Liver (tissue), 9 donors: ENCODE measurements around the gene GNA15. TPM values are rescaled to one million over a fixed set of nuclear protein-coding genes. Genes with fewer than 3 reads are reported as not detected.

Source experiments
- DNase-seq: peaks from one replicate; pipeline ENCODE4 v3.0.0-alpha.2; 2017; ENCODE audit warnings: low spot score
- H3K27ac ChIP-seq, 2 donors: one replicate each; pipeline ENCODE4 v1.7.0; 2013; ENCODE audit warnings: inconsistent platforms in 2 of 2, low read length in 2 of 2, control low read depth in 1 of 2, low read depth in 1 of 2, mild to moderate bottlenecking in 1 of 2
- H3K27me3 ChIP-seq, 4 donors: one replicate each; pipeline versions ENCODE4 v1.6.1 to v1.7.0; 2013; ENCODE audit warnings: low read length in 3 of 4, inconsistent platforms in 1 of 4, mild to moderate bottlenecking in 1 of 4, moderate library complexity in 1 of 4; ENCODE audit not compliant: control insufficient read depth in 4 of 4, insufficient read depth in 4 of 4
- H3K36me3 ChIP-seq, 4 donors: one replicate each; pipeline versions ENCODE4 v1.6.1 to v1.7.0; 2013; ENCODE audit warnings: low read length in 3 of 4, mild to moderate bottlenecking in 3 of 4, low read depth in 1 of 4, moderate library complexity in 1 of 4; ENCODE audit not compliant: control insufficient read depth in 4 of 4, insufficient read depth in 3 of 4
- H3K4me1 ChIP-seq, 4 donors: one replicate each; pipeline versions ENCODE4 v1.6.1 to v1.7.0; 2013; ENCODE audit warnings: low read length in 3 of 4, mild to moderate bottlenecking in 3 of 4, moderate library complexity in 1 of 4; ENCODE audit not compliant: control insufficient read depth in 4 of 4, insufficient read depth in 4 of 4
- H3K4me3 ChIP-seq, 3 donors: one replicate each; pipeline versions ENCODE4 v1.6.1 to v1.7.0; 2013; ENCODE audit warnings: low read length in 3 of 3, control low read depth in 1 of 3, low read depth in 1 of 3, mild to moderate bottlenecking in 1 of 3
- H3K9ac ChIP-seq, 2 donors: one replicate each; pipeline ENCODE4 v1.7.0; 2013; ENCODE audit warnings: low read length in 2 of 2, mild to moderate bottlenecking in 2 of 2, moderate library complexity in 2 of 2, control low read depth in 1 of 2, low read depth in 1 of 2
- H3K9me3 ChIP-seq, 4 donors: one replicate each; pipeline versions ENCODE4 v1.6.1 to v1.7.0; 2013; ENCODE audit warnings: low read length in 3 of 4; ENCODE audit not compliant: control insufficient read depth in 4 of 4
- EGR1 ChIP-seq, 2 donors: IDR thresholded peaks; 2 replicates each; pipeline ENCODE4 v1.6.1; 2016 to 2018; ENCODE audit warnings: antibody characterized with exemption in 2 of 2, low read depth in 2 of 2
- FOXA1 ChIP-seq: IDR thresholded peaks from 2 replicates; pipeline ENCODE4 v1.6.1; 2016; ENCODE audit warnings: antibody characterized with exemption
- FOXA2 ChIP-seq: IDR thresholded peaks from 2 replicates; pipeline ENCODE4 v1.6.1; 2016; ENCODE audit warnings: antibody characterized with exemption
- GABPA ChIP-seq, 2 donors: IDR thresholded peaks in 1 of 2; conservative IDR thresholded peaks in 1 of 2; 2 replicates each; pipeline ENCODE4 v1.6.1; 2016; ENCODE audit warnings: antibody characterized with exemption in 2 of 2, mild to moderate bottlenecking in 1 of 2, moderate library complexity in 1 of 2
- HNF4A ChIP-seq, 2 donors: conservative IDR thresholded peaks; 2 replicates each; pipeline ENCODE4 v1.6.1; 2016; ENCODE audit warnings: antibody characterized with exemption in 2 of 2, mild to moderate bottlenecking in 2 of 2
- HNF4G ChIP-seq: IDR thresholded peaks from 2 replicates; pipeline ENCODE4 v1.6.1; 2016; ENCODE audit warnings: antibody characterized with exemption
- NR2F2 ChIP-seq: IDR thresholded peaks from 2 replicates; pipeline ENCODE4 v1.6.1; 2016; ENCODE audit warnings: antibody characterized with exemption
- RXRA ChIP-seq, 2 donors: IDR thresholded peaks; 2 replicates each; pipeline ENCODE4 v1.6.1; 2017 to 2018; ENCODE audit warnings: antibody characterized with exemption in 2 of 2, mild to moderate bottlenecking in 1 of 2
- SP1 ChIP-seq: IDR thresholded peaks from 2 replicates; pipeline ENCODE4 v1.6.1; 2018; ENCODE audit warnings: antibody characterized with exemption, mild to moderate bottlenecking
- TAF1 ChIP-seq: conservative IDR thresholded peaks from 2 replicates; pipeline ENCODE4 v1.6.1; 2016; ENCODE audit warnings: antibody characterized with exemption, mild to moderate bottlenecking
- YY1 ChIP-seq: IDR thresholded peaks from 2 replicates; pipeline ENCODE4 v1.6.1; 2016; ENCODE audit warnings: antibody characterized with exemption, mild to moderate bottlenecking
- WGBS: extraction: QIAGEN DNeasy Blood & Tissue Kit; methylation state at CpG from one replicate; pipeline ENCODE4 v1.1.7; 2013; 5-methylcytosine and 5-hydroxymethylcytosine counted together
- polyA plus RNA-seq, 2 donors: library from polyadenylated mRNA; stranded (reverse) in 1 of 2; unstranded in 1 of 2; fragments of 200-250 nt in 1 of 2; fragments of >200 nt in 1 of 2; fragmentation: Nextera tagmentation in 1 of 2; extraction: Ambion mirVana in 1 of 2; gene quantifications; one replicate each; pipeline versions ENCODE4 v1.2.1 to v1.2.3, GENCODE V29; 2013 to 2015
- total RNA-seq, 2 donors: library from RNA; depleted of rRNA; stranded (reverse); fragments of >200 nt; gene quantifications; one replicate each; pipeline ENCODE4 v1.2.3, GENCODE V29; 2014
- TF ChIP-seq, protein P1 (sequence below): IDR thresholded peaks from 2 replicates; pipeline ENCODE4 v1.6.1; 2016; ENCODE audit warnings: antibody characterized with exemption
- TF ChIP-seq, protein P2 (sequence below): IDR thresholded peaks from 2 replicates; pipeline ENCODE4 v1.6.1; 2016; ENCODE audit warnings: antibody characterized with exemption, mild to moderate bottlenecking
- TF ChIP-seq, protein P3 (sequence below): IDR thresholded peaks from 2 replicates; pipeline ENCODE4 v1.6.1; 2016; ENCODE audit warnings: antibody characterized with exemption
- TF ChIP-seq, protein P4 (sequence below): IDR thresholded peaks from 2 replicates; pipeline ENCODE4 v1.6.1; 2016; ENCODE audit warnings: antibody characterized with exemption
- donor health status: healthy.
- donor health status: healthy.
- donor health status: healthy.
- donor health status: healthy.
- donor health status: healthy.

The GNA15 gene
- total and polyA plus RNA-seq, 4 donors = 0.11 to 10.4 (median 1.4) TPM

DNA sequence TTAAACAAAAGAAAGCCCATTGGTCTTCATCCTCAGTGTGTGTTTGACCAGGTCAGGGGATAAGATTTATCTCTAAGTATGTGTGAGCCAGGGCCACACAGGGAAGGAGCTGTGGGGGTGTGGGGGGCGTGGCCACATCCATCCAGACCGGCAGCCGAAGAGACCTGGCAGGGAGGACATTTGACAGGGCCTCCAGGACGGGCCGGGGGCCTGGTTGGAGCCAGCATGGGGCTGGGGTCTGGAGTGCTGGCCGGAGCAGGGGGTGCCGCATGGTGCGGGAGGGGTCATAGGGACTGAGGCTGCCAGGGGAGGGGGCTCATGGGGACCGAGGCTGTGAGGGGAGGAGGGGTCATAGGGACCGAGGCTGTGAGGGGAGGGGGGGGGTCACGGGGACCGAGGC, 20.4 kb upstream of the GNA15 start:
- H3K9ac ChIP-seq = no peak overlapping the region
- no peaks in the 10 kb centered on the region for H3K27me3 ChIP-seq
- TF ChIP-seq, protein P1, sequence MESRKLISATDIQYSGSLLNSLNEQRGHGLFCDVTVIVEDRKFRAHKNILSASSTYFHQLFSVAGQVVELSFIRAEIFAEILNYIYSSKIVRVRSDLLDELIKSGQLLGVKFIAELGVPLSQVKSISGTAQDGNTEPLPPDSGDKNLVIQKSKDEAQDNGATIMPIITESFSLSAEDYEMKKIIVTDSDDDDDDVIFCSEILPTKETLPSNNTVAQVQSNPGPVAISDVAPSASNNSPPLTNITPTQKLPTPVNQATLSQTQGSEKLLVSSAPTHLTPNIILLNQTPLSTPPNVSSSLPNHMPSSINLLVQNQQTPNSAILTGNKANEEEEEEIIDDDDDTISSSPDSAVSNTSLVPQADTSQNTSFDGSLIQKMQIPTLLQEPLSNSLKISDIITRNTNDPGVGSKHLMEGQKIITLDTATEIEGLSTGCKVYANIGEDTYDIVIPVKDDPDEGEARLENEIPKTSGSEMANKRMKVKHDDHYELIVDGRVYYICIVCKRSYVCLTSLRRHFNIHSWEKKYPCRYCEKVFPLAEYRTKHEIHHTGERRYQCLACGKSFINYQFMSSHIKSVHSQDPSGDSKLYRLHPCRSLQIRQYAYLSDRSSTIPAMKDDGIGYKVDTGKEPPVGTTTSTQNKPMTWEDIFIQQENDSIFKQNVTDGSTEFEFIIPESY = no peak
- no peak for TF ChIP-seq HNF4A (conservative IDR thresholded peaks at IDR 0.05)
- no peak overlapping the region for H3K4me3 ChIP-seq
- H3K36me3 ChIP-seq = peaks cover 2 to 41% (median 4%) of the 10 kb centered on the region in 4 donors
- no peaks in the 10 kb centered on the region for H3K9me3 ChIP-seq
- no peak for DNase-seq
- H3K27ac ChIP-seq = no peak overlapping the region
- no peaks in the 10 kb centered on the region for H3K4me1 ChIP-seq
- 88% methylated on average over 12 of the region's 12 CpGs for WGBS

DNA sequence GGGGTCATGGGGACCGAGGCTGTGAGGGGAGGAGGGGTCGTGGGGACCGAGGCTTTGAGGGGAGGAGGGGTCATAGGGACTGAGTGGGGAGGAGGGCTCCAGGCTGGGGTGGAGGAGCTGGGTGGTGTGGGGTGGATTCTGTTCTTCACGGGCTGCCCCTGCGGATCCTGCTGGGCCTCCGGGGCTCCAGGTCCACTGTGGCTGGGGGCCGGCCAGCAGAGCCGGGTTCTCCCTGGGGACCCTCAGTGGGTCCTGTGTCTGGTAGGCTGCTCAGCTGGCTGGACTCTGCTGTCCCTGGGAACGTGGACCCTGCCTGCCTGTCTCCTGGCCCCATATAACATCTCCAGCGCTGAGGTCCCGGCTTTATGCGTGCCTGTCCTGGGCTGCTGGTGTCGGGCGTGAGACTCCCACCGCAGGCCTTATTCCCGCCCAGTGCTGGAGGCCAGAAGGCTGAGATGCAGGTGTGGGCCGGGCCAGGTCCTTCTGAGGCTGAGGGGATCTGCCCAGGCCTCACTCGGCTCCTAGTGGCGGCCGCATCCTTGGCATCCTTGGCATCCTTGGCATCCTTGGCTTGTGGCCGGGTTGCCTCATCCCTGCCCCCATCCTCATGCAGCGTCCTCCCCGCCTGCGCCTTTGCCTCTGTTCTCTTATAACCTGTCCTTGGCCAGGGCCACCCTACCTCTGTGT, 19.8 kb upstream of the GNA15 start:
- Histone ChIP-seq H3K4me3 (no peak overlapping the region), H3K9ac (no peak overlapping the region), H3K36me3 (peaks cover 2 to 41% (median 4%) of the 10 kb centered on the region in 4 donors), H3K4me1 (no peaks in the 10 kb centered on the region), H3K9me3 (no peaks in the 10 kb centered on the region), H3K27ac (no peak overlapping the region), H3K27me3 (no peaks in the 10 kb centered on the region)
- WGBS = 94% methylated on average over 24 of the region's 24 CpGs
- TF ChIP-seq FOXA2 (no peak), HNF4G (no peak), RXRA (IDR thresholded peaks at IDR 0.05) (no peak), FOXA1 (no peak), YY1 (no peak), GABPA (IDR thresholded peaks at IDR 0.05 in 1 of 2, conservative IDR thresholded peaks at IDR 0.05 in 1 of 2) (no peak), SP1 (no peak), TAF1 (no peak), NR2F2 (no peak), EGR1 (IDR thresholded peaks at IDR 0.05; ENCODE audit: low read depth in 2 of 2) (no peak)
- TF ChIP-seq, protein P1 = no peak
- TF ChIP-seq, protein P2, sequence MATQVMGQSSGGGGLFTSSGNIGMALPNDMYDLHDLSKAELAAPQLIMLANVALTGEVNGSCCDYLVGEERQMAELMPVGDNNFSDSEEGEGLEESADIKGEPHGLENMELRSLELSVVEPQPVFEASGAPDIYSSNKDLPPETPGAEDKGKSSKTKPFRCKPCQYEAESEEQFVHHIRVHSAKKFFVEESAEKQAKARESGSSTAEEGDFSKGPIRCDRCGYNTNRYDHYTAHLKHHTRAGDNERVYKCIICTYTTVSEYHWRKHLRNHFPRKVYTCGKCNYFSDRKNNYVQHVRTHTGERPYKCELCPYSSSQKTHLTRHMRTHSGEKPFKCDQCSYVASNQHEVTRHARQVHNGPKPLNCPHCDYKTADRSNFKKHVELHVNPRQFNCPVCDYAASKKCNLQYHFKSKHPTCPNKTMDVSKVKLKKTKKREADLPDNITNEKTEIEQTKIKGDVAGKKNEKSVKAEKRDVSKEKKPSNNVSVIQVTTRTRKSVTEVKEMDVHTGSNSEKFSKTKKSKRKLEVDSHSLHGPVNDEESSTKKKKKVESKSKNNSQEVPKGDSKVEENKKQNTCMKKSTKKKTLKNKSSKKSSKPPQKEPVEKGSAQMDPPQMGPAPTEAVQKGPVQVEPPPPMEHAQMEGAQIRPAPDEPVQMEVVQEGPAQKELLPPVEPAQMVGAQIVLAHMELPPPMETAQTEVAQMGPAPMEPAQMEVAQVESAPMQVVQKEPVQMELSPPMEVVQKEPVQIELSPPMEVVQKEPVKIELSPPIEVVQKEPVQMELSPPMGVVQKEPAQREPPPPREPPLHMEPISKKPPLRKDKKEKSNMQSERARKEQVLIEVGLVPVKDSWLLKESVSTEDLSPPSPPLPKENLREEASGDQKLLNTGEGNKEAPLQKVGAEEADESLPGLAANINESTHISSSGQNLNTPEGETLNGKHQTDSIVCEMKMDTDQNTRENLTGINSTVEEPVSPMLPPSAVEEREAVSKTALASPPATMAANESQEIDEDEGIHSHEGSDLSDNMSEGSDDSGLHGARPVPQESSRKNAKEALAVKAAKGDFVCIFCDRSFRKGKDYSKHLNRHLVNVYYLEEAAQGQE = no peak
- TF ChIP-seq, protein P3, sequence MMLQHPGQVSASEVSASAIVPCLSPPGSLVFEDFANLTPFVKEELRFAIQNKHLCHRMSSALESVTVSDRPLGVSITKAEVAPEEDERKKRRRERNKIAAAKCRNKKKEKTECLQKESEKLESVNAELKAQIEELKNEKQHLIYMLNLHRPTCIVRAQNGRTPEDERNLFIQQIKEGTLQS = no peak
- TF ChIP-seq, protein P4, sequence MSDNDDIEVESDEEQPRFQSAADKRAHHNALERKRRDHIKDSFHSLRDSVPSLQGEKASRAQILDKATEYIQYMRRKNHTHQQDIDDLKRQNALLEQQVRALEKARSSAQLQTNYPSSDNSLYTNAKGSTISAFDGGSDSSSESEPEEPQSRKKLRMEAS = no peak
- no peak for DNase-seq
